Measurements from ENCODE around the gene POLRMT. TPM values are rescaled to one million over a fixed set of nuclear protein-coding genes. Genes with fewer than 3 reads are reported as not detected.

The POLRMT gene
- total RNA-seq, 4 donors from 2014 or later, result 22.1 to 39.5 (median 28.1) TPM

DNA sequence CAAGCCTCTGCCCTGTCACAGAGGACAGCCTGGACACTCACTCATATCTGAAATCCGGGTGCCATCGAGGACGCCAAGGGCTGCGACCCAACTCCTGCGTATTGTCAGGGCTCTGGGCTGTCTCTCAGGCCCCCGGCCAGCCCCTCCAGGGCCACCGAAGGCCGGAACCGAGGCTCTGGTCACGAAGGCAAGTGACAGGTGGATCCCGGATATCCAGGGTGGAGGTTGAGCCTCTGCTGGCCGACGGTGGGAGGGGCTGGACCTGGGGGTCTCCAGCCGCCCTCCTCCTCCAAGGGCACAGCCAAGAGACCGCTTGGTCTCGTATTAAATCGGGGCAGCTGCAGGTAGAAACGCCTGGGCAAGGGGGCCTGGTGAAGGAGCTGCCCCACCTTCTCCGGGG lies 24.3 kb upstream of the POLRMT start:
- no peak for ATAC-seq
- H3K4me1 ChIP-seq, result peaks cover 0 to 80% (median 46%) of the 10 kb centered on the region in 3 donors
- H3K36me3 ChIP-seq, result peaks cover 0 to 48% of the 10 kb centered on the region in 2 donors
- H3K27me3 ChIP-seq, result no peaks in the 10 kb centered on the region
- TF ChIP-seq EP300 (IDR thresholded peaks at IDR 0.05) (no peak), POLR2A (IDR thresholded peaks at IDR 0.05) (no peak), POLR2AphosphoS5 (IDR thresholded peaks at IDR 0.05) (no peak)
- TF ChIP-seq, protein P1, sequence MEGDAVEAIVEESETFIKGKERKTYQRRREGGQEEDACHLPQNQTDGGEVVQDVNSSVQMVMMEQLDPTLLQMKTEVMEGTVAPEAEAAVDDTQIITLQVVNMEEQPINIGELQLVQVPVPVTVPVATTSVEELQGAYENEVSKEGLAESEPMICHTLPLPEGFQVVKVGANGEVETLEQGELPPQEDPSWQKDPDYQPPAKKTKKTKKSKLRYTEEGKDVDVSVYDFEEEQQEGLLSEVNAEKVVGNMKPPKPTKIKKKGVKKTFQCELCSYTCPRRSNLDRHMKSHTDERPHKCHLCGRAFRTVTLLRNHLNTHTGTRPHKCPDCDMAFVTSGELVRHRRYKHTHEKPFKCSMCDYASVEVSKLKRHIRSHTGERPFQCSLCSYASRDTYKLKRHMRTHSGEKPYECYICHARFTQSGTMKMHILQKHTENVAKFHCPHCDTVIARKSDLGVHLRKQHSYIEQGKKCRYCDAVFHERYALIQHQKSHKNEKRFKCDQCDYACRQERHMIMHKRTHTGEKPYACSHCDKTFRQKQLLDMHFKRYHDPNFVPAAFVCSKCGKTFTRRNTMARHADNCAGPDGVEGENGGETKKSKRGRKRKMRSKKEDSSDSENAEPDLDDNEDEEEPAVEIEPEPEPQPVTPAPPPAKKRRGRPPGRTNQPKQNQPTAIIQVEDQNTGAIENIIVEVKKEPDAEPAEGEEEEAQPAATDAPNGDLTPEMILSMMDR (IDR thresholded peaks at IDR 0.05), result no peak
- H3K27ac ChIP-seq, result peak overlapping the region in 1 of 4 donors; percentile 20
- no CpG with 5 or more reads among the region's 19 CpGs for WGBS, 2 donors (ENCODE audit: low coverage in 1 of 2)
- H3K4me3 ChIP-seq, result no peak overlapping the region
- H3K9me3 ChIP-seq, result no peaks in the 10 kb centered on the region

DNA sequence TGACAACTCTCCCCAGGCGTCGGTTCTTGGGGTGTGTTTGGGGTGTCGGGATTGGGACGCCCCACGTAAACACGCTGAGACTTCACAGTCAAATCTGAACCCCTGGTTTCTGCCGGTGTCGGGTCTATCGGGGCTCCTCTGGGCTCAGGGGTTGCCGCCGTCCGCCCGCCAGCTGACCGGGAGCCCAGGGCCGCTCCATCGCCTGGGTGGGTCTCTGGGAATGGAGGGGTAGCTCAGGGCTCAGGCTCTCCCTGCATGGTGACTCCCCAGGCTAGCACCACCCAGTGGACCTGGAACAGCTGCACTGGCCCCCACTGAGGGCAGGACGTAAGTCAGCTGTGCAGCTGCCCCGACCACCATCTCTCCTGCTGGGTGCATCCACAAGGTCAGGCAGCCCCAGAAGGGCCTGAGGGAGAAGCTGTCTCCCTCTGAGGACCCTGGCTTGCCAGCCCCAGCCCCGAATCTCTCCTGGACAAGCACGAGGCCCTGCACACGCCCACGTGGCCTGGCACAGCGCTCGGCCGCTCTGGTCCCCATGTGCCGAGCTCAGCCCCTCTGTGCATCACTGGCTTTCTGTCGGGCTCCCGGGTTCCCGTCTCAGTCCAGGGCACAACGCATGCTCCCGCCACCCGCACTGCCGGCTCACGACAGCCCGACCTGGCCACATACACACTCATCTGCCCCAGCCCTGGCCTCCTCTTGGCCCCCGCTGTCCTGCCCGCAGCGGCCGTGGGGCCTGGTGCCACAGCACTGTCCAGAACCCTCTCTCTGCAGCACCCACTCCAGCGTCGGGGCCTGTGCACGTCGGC lies 23.6 kb upstream of the POLRMT start:
- TF ChIP-seq, protein P1 (IDR thresholded peaks at IDR 0.05), result no peak
- no peak for TF ChIP-seq POLR2AphosphoS5 (IDR thresholded peaks at IDR 0.05)
- TF ChIP-seq POLR2A (IDR thresholded peaks at IDR 0.05), result no peak
- no peak for TF ChIP-seq EP300 (IDR thresholded peaks at IDR 0.05)
- peaks cover 0 to 54% of the 10 kb centered on the region in 2 donors for H3K36me3 ChIP-seq
- no peaks in the 10 kb centered on the region for H3K27me3 ChIP-seq
- H3K27ac ChIP-seq, result no peak overlapping the region
- peaks cover 0 to 75% (median 45%) of the 10 kb centered on the region in 3 donors for H3K4me1 ChIP-seq
- H3K9me3 ChIP-seq, result no peaks in the 10 kb centered on the region
- 63% methylated on average over 8 of the region's 43 CpGs; no CpG with 5 or more reads in 1 of the 2 donors for WGBS, 2 donors (ENCODE audit: low coverage in 1 of 2)
- ATAC-seq, result no peak
- no peak overlapping the region for H3K4me3 ChIP-seq

DNA sequence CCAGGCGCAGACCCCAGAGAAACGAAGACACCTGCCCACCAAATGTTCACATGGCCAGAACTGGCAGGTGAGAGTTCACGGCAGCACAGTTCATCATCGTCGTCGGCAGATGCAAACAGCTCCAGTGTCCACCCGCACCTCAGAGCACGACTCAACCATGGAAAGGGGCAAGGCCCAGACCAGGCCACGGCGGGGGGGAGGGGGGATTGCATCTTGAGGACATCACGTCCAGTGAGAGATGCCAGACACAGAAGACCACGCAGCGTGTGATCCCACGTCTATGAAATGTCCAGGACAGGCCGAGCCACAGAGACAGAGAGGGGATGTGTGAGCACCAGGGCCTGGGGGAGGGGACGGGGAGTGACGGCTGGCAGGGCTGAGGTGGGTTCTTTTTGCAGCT lies 22.4 kb upstream of the POLRMT start:
- peaks cover 0 to 67% of the 10 kb centered on the region in 2 donors for H3K36me3 ChIP-seq
- ATAC-seq, result no peak
- no peaks in the 10 kb centered on the region for H3K9me3 ChIP-seq
- H3K4me3 ChIP-seq, result no peak overlapping the region
- H3K27me3 ChIP-seq, result no peaks in the 10 kb centered on the region
- peaks cover 0 to 62% (median 33%) of the 10 kb centered on the region in 3 donors for H3K4me1 ChIP-seq
- H3K27ac ChIP-seq, result no peak overlapping the region
- TF ChIP-seq POLR2AphosphoS5 (IDR thresholded peaks at IDR 0.05) (no peak), POLR2A (IDR thresholded peaks at IDR 0.05) (no peak), EP300 (IDR thresholded peaks at IDR 0.05) (no peak)
- TF ChIP-seq, protein P1 (IDR thresholded peaks at IDR 0.05), result no peak
- WGBS, 2 donors (ENCODE audit: low coverage in 1 of 2), result 44 to 45% methylated on average over 5 of the region's 17 CpGs

DNA sequence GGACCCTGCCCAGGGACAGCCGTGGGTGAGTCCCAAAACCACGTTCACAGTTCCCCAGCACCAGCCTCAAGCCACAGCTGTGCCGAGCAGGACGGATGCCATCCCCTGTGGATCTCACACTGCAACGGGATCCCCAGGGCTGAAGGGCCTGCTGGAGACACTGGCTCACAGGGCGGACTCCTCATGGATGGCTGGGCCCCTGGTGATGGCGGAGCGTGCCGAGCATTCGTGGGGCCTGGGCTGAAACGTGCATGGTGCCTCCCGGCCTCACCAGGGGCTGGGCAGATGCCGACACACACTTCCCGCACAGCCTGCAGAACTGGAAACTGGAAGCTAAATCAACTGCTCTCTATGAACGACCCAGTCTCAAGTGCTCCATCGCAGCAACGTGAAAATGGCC lies 20.1 kb upstream of the POLRMT start:
- ATAC-seq, result no peak
- Histone ChIP-seq H3K4me3 (no peak overlapping the region), H3K9me3 (no peaks in the 10 kb centered on the region), H3K27me3 (no peaks in the 10 kb centered on the region), H3K4me1 (peaks cover 0 to 40% (median 11%) of the 10 kb centered on the region in 3 donors), H3K36me3 (peaks cover 0 to 85% of the 10 kb centered on the region in 2 donors), H3K27ac (no peak overlapping the region)
- TF ChIP-seq, protein P1 (IDR thresholded peaks at IDR 0.05), result no peak
- no peak for TF ChIP-seq EP300 (IDR thresholded peaks at IDR 0.05)
- no peak for TF ChIP-seq POLR2A (IDR thresholded peaks at IDR 0.05)
- no peak for TF ChIP-seq POLR2AphosphoS5 (IDR thresholded peaks at IDR 0.05)
- WGBS, 2 donors (ENCODE audit: low coverage in 1 of 2), result 90% methylated on average over 6 of the region's 17 CpGs; no CpG with 5 or more reads in 1 of the 2 donors
